NCI-H1092 (cell line): ENCODE results near the gene HTATIP2.
"Not testable (repeated sequence)": the region's sequence is repeated elsewhere in the genome, so short reads cannot be mapped to it uniquely, and the experiment has no call there.

ENCODE experiments used
- DNase-seq: peaks from one replicate; lab custom pipeline; 2025; lab: John Stamatoyannopoulos, UW

HTATIP2 gene

GRCh38 chr11:20363500-20364340, at the start of gene HTATIP2:
Gene HTATIP2, plus strand, starts transcription at chr11:20363714. Its CDS starts 524 bp downstream, at chr11:20364238.
- DNase-seq: peak; percentile 17

- no peak for DNase-seq
These were observed 47.7 kb upstream of the HTATIP2 start for GRCh38 chr11:20315800-20316199.

- DNase-seq: no peak
These were observed 42.3 kb upstream of the HTATIP2 start for GRCh38 chr11:20321177-20321576.

- DNase-seq: no peak
These were observed 36.1 kb upstream of the HTATIP2 start for GRCh38 chr11:20327377-20327935.

- DNase-seq: no peak
These were observed 27.5 kb upstream of the HTATIP2 start for GRCh38 chr11:20336056-20336455.

- DNase-seq: peak; percentile 47
These were observed 25.9 kb upstream of the HTATIP2 start for GRCh38 chr11:20337526-20338154.

- DNase-seq: no peak
These were observed 21.0 kb upstream of the HTATIP2 start for GRCh38 chr11:20342347-20343141.

- DNase-seq: no peak
These were observed 12.4 kb upstream of the HTATIP2 start for GRCh38 chr11:20351136-20351535.

GRCh38 chr11:20351751-20352262, 11.7 kb upstream of the HTATIP2 start:
- DNase-seq: no peak

- DNase-seq: peak; percentile 31
These were observed 9.6 kb upstream of the HTATIP2 start for GRCh38 chr11:20353829-20354434.

- DNase-seq: peak; percentile 20
These were observed 8.0 kb upstream of the HTATIP2 start for GRCh38 chr11:20355221-20356219.

GRCh38 chr11:20357150-20357549, 6.4 kb upstream of the HTATIP2 start:
- DNase-seq: no peak

GRCh38 chr11:20360650-20361049, 2.9 kb upstream of the HTATIP2 start:
- no peak for DNase-seq

GRCh38 chr11:20362481-20362880, 1.0 kb upstream of the HTATIP2 start:
- no peak for DNase-seq

- DNase-seq: no peak
These were observed 390 bp upstream of the HTATIP2 start for GRCh38 chr11:20363149-20363499.

- no peak for DNase-seq
These were observed 853 bp downstream of the HTATIP2 start for GRCh38 chr11:20364341-20364792.

- DNase-seq: not testable (repeated sequence)
These were observed 2.0 kb downstream of the HTATIP2 start for GRCh38 chr11:20365465-20365864.

- no peak for DNase-seq
These were observed 3.9 kb downstream of the HTATIP2 start for GRCh38 chr11:20367313-20367948.

GRCh38 chr11:20368438-20368837, 4.9 kb downstream of the HTATIP2 start:
- no peak for DNase-seq

- no peak for DNase-seq
These were observed 6.3 kb downstream of the HTATIP2 start for GRCh38 chr11:20369826-20370225.
